Retinal pigment epithelial cell (primary cell): ENCODE measurements around the gene BRF1.

Experiments
- DNase-seq: peaks from one replicate; pipeline ENCODE4 v3.0.0-alpha.2; 2010; ENCODE audit warnings: low read depth
- H3K4me3 ChIP-seq: 2 replicates; pipeline ENCODE4 v1.5.1; 2011; ENCODE audit warnings: mild to moderate bottlenecking, low read length, control low read depth, moderate library complexity
- CTCF ChIP-seq: conservative IDR thresholded peaks from 2 replicates; pipeline ENCODE4 v1.5.1; 2011; ENCODE audit warnings: low read depth, low read length, control low read depth, inconsistent platforms

BRF1 gene

GRCh38 chr14:105256292-105256960, 44.4 kb downstream of the BRF1 start:
- DNase-seq = no peak
- H3K4me3 ChIP-seq = no peak overlapping the region
- TF ChIP-seq CTCF = no peak

- H3K4me3 ChIP-seq = no peak overlapping the region
- TF ChIP-seq CTCF = no peak
- no peak for DNase-seq
Measured at GRCh38 chr14:105255021-105255507, 45.7 kb downstream of the BRF1 start.

- TF ChIP-seq CTCF = no peak
- DNase-seq = no peak
- no peak overlapping the region for H3K4me3 ChIP-seq
Measured at GRCh38 chr14:105253329-105253682, 47.5 kb downstream of the BRF1 start.

- TF ChIP-seq CTCF = no peak
- no peak for DNase-seq
- no peak overlapping the region for H3K4me3 ChIP-seq
Measured at GRCh38 chr14:105252552-105253328, 48.1 kb downstream of the BRF1 start.

- DNase-seq = no peak
- TF ChIP-seq CTCF = no peak
- H3K4me3 ChIP-seq = no peak overlapping the region
Measured at GRCh38 chr14:105251920-105252319, 48.9 kb downstream of the BRF1 start.

GRCh38 chr14:105250986-105251385, 49.8 kb downstream of the BRF1 start:
- no peak overlapping the region for H3K4me3 ChIP-seq
- DNase-seq = no peak
- TF ChIP-seq CTCF = no peak

- TF ChIP-seq CTCF = no peak
- DNase-seq = no peak
- no peak overlapping the region for H3K4me3 ChIP-seq
Measured at GRCh38 chr14:105250008-105250366, 50.8 kb downstream of the BRF1 start.
